K562 (cell line): ENCODE measurements around the gene PDF. TPM values are rescaled to one million over a fixed set of nuclear protein-coding genes. Genes with fewer than 3 reads are reported as not detected.

ENCODE experiments used
- ARNT ChIP-seq, 2 experiments: fragments of 450-650 bp; IDR thresholded peaks; 2 replicates each; pipeline ENCODE4 v1.6.1; 2016; ENCODE audit warnings: mild to moderate bottlenecking in 1 of 2
- CAMTA2 ChIP-seq: fragments of 250-450 bp; sonication (Bioruptor Pico); conservative IDR thresholded peaks from 2 replicates; pipeline ENCODE4 v1.5.1; 2022
- KAT8 ChIP-seq: fragments of 450-650 bp; IDR thresholded peaks from 2 replicates; pipeline ENCODE4 v1.6.1; 2016; ENCODE audit warnings: low read depth, mild to moderate bottlenecking
- KLF13 ChIP-seq: fragments of 450-650 bp; IDR thresholded peaks from 2 replicates; pipeline ENCODE4 v1.6.1; 2016; ENCODE audit warnings: missing genetic modification characterization, low read depth, mild to moderate bottlenecking, missing compliant biosample characterization, moderate library complexity, borderline replicate concordance
- MAFK ChIP-seq: IDR thresholded peaks from 2 replicates; pipeline ENCODE4 v1.6.1; 2011; ENCODE audit warnings: low read length, improper control_type of control experiment
- NFRKB ChIP-seq: fragments of 450-650 bp; IDR thresholded peaks from 2 replicates; pipeline ENCODE4 v1.6.1; 2016; ENCODE audit warnings: low read depth
- RBM25 ChIP-seq: fragments of 200-400 bp; formaldehyde crosslinking; IDR thresholded peaks from 2 replicates; pipeline ENCODE4 v1.6.1; 2018; ENCODE audit warnings: low read length, low read depth, moderate library complexity; ENCODE audit not compliant: severe bottlenecking
- ZBTB17 ChIP-seq: fragments of 450-650 bp; formaldehyde crosslinking; IDR thresholded peaks from 2 replicates; pipeline ENCODE4 v1.4.0; 2020; ENCODE audit warnings: mild to moderate bottlenecking
- ZFPM2 ChIP-seq: fragments of 250-450 bp; sonication (Bioruptor Pico); IDR thresholded peaks from 2 replicates; pipeline ENCODE4 v1.5.1; 2022; ENCODE audit warnings: mild to moderate bottlenecking
- ZNF232 ChIP-seq: sonication (generic); formaldehyde crosslinking; IDR thresholded peaks from 2 replicates; pipeline ENCODE4 v1.8.0; 2022; ENCODE audit warnings: mild to moderate bottlenecking, missing genetic modification reagents
- ZNF274 ChIP-seq: IDR thresholded peaks from 2 replicates; pipeline ENCODE4 v1.6.1; 2011; ENCODE audit warnings: low read depth, mild to moderate bottlenecking, low read length, moderate library complexity, borderline replicate concordance
- ZNF395 ChIP-seq: fragments of 200-800 bp; sonication (Bioruptor generic); IDR thresholded peaks from 2 replicates; pipeline ENCODE4 v1.6.1; 2017; ENCODE audit warnings: missing genetic modification characterization, missing compliant biosample characterization
- ZNF695 ChIP-seq: fragments of 450-650 bp; formaldehyde crosslinking; IDR thresholded peaks from 2 replicates; pipeline ENCODE4 v1.4.0; 2020; ENCODE audit warnings: mild to moderate bottlenecking, moderate library complexity
- ZNF79 ChIP-seq: fragments of 250-450 bp; sonication (Bioruptor Pico); IDR thresholded peaks from 2 replicates; pipeline ENCODE4 v1.4.0; 2020; ENCODE audit warnings: low read depth, mild to moderate bottlenecking, moderate library complexity
- polyA plus RNA-seq, 8 experiments: library from polyadenylated mRNA; depleted of rRNA in 4 of 8; stranded (reverse) in 5 of 8; unstranded in 3 of 8; fragments of >200 nt; fragmentation: Nextera tagmentation in 2 of 8; fragmentation: Illumina TruSeq in 1 of 8; extraction: Ambion mirVana in 2 of 8; extraction: Trizol in 1 of 8; gene quantifications; 2 replicates each; pipeline versions ENCODE4 v1.2.1 to v1.2.3, GENCODE V29; 2011 to 2014; ENCODE audit warnings: inconsistent platforms in 1 of 8, missing spikeins in 1 of 8
- total RNA-seq, 7 experiments: library from RNA; depleted of rRNA in 6 of 7; stranded (reverse); fragments of >200 nt in 6 of 7; fragmentation: Illumina TruSeq in 2 of 7; extraction: Trizol in 2 of 7; gene quantifications; 2 replicates each; pipeline versions ENCODE4 v1.2.1 to v1.2.3, GENCODE V29; 2011 to 2021; ENCODE audit warnings: low replicate concordance in 1 of 7
- TF ChIP-seq, protein P1 (sequence below): fragments of 250-450 bp; sonication (Bioruptor Pico); IDR thresholded peaks from 2 replicates; pipeline ENCODE4 v1.4.0; 2020; ENCODE audit warnings: mild to moderate bottlenecking
- TF ChIP-seq, protein P2 (sequence below): fragments of 450-650 bp; IDR thresholded peaks from 2 replicates; pipeline ENCODE4 v1.6.1; 2017; ENCODE audit warnings: antibody characterized with exemption, mild to moderate bottlenecking
- TF ChIP-seq, protein P3 (sequence below), 2 experiments: fragments of 450-650 bp in 1 of 2; IDR thresholded peaks; 2 replicates each; pipeline ENCODE4 v1.6.1; 2011 to 2017; ENCODE audit warnings: low read depth in 2 of 2, antibody characterized with exemption in 1 of 2, borderline replicate concordance in 1 of 2, low read length in 1 of 2, mild to moderate bottlenecking in 1 of 2, mixed read lengths in 1 of 2; ENCODE audit not compliant: control insufficient read depth in 1 of 2

Gene PDF
- total and polyA plus RNA-seq, 9 of the 15 experiments (the other 6 are each of a cell fraction or from before 2014, with no cell fraction given), result 0.15 to 72.4 (median 5.6) TPM

DNA sequence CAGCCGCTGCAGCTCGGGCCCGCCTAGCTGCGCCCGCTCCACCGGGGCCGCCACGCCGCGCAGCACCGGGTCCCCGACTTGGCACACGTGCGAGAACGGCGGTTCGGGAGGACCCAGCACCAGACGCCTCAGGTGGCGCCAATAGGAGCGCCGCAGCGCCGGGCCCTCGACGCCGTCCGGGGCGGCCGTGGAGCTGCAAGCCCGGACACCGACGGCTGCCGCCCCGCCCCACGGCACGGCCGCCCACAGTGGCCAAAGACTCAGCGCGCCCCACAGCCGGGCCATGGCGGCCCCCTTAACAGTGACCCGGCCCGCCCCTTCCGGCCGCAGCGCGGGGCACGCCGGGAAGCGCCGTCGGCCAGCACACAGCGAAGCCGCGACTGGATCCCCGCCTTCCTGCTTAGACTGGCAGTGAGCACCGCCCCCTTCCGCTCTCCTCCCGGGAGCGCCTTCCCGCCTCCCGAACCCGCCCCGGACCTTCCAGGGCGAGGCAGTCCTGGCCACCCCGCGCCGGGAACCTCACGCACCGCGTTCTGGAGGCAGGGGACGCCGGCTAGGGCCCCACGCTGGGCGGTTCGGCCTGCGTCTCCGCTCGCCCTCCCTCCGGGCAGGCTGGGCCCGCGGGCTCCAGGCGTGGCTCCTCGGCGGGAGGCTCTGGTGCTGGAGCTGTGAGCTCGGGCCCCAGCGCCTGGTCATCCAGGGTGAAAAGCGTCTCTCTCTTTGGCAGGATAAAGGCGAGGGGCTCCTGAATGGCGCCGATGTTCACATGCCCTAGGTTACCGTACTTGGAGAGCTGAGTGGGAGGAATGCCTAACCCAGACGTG, at the start of gene PDF (continued):
- TF ChIP-seq ZNF232 (CRISPR knock-in tag) (no peak), KAT8 (no peak), ZFPM2 (CRISPR knock-in tag) (0 out of 2 replicates have a peak, but pooled peaks have one; percentile 29), ZNF695 (CRISPR knock-in tag) (no peak), MAFK (no peak), ARNT (IDR thresholded peaks at IDR 0.05) (no peak), ZNF395 (no peak), ZBTB17 (CRISPR knock-in tag) (peak; percentile 70; the same call in 1 of the 2 replicates), ZNF274 (no peak), RBM25 (peak; percentile 41), NFRKB (no peak), CAMTA2 (CRISPR knock-in tag) (peak; percentile 83; the same call in 1 of the 2 replicates), ZNF79 (CRISPR knock-in tag) (no peak), KLF13 (tag) (peak; percentile 85; the same call in 1 of the 2 replicates)
- TF ChIP-seq, protein P1, sequence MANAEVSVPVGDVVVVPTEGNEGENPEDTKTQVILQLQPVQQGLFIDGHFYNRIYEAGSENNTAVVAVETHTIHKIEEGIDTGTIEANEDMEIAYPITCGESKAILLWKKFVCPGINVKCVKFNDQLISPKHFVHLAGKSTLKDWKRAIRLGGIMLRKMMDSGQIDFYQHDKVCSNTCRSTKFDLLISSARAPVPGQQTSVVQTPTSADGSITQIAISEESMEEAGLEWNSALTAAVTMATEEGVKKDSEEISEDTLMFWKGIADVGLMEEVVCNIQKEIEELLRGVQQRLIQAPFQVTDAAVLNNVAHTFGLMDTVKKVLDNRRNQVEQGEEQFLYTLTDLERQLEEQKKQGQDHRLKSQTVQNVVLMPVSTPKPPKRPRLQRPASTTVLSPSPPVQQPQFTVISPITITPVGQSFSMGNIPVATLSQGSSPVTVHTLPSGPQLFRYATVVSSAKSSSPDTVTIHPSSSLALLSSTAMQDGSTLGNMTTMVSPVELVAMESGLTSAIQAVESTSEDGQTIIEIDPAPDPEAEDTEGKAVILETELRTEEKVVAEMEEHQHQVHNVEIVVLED (CRISPR knock-in tag), result peak; percentile 58
- TF ChIP-seq, protein P2, sequence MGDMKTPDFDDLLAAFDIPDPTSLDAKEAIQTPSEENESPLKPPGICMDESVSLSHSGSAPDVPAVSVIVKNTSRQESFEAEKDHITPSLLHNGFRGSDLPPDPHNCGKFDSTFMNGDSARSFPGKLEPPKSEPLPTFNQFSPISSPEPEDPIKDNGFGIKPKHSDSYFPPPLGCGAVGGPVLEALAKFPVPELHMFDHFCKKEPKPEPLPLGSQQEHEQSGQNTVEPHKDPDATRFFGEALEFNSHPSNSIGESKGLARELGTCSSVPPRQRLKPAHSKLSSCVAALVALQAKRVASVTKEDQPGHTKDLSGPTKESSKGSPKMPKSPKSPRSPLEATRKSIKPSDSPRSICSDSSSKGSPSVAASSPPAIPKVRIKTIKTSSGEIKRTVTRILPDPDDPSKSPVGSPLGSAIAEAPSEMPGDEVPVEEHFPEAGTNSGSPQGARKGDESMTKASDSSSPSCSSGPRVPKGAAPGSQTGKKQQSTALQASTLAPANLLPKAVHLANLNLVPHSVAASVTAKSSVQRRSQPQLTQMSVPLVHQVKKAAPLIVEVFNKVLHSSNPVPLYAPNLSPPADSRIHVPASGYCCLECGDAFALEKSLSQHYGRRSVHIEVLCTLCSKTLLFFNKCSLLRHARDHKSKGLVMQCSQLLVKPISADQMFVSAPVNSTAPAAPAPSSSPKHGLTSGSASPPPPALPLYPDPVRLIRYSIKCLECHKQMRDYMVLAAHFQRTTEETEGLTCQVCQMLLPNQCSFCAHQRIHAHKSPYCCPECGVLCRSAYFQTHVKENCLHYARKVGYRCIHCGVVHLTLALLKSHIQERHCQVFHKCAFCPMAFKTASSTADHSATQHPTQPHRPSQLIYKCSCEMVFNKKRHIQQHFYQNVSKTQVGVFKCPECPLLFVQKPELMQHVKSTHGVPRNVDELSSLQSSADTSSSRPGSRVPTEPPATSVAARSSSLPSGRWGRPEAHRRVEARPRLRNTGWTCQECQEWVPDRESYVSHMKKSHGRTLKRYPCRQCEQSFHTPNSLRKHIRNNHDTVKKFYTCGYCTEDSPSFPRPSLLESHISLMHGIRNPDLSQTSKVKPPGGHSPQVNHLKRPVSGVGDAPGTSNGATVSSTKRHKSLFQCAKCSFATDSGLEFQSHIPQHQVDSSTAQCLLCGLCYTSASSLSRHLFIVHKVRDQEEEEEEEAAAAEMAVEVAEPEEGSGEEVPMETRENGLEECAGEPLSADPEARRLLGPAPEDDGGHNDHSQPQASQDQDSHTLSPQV, result peak; percentile 76
- TF ChIP-seq, protein P3, sequence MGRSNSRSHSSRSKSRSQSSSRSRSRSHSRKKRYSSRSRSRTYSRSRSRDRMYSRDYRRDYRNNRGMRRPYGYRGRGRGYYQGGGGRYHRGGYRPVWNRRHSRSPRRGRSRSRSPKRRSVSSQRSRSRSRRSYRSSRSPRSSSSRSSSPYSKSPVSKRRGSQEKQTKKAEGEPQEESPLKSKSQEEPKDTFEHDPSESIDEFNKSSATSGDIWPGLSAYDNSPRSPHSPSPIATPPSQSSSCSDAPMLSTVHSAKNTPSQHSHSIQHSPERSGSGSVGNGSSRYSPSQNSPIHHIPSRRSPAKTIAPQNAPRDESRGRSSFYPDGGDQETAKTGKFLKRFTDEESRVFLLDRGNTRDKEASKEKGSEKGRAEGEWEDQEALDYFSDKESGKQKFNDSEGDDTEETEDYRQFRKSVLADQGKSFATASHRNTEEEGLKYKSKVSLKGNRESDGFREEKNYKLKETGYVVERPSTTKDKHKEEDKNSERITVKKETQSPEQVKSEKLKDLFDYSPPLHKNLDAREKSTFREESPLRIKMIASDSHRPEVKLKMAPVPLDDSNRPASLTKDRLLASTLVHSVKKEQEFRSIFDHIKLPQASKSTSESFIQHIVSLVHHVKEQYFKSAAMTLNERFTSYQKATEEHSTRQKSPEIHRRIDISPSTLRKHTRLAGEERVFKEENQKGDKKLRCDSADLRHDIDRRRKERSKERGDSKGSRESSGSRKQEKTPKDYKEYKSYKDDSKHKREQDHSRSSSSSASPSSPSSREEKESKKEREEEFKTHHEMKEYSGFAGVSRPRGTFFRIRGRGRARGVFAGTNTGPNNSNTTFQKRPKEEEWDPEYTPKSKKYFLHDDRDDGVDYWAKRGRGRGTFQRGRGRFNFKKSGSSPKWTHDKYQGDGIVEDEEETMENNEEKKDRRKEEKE (IDR thresholded peaks at IDR 0.05; ENCODE audit: borderline replicate concordance in 1 of 2, control insufficient read depth in 1 of 2, low read depth in 2 of 2, low read length in 1 of 2), result no peak
